ENCODE results near the gene NINL. TPM values are rescaled to one million over a fixed set of nuclear protein-coding genes. Genes with fewer than 3 reads are reported as not detected.

Gene NINL
- total and polyA plus RNA-seq, 2 of the 8 experiments (the other 6 are each of a cell fraction or from before 2014, with no cell fraction given): 15.3 to 30.0 TPM

- H3K9me3 ChIP-seq (ENCODE audit: insufficient read depth in 2 of 2, low read depth in 1 of 2, low read length in 1 of 2): no peaks in the 10 kb centered on the region
- H3K23ac ChIP-seq (ENCODE audit: insufficient read length): no peak overlapping the region
- H3K23me2 ChIP-seq (ENCODE audit: low read depth, low read length): no peaks in the 10 kb centered on the region
- no peak overlapping the region for H2BK15ac ChIP-seq (ENCODE audit: low read length)
- no peak overlapping the region for H3K4ac ChIP-seq (replicated peaks; ENCODE audit: insufficient read length, low read depth, low read length)
- ChIA-PET POLR2A (ENCODE audit: partially characterized antibody) (interaction anchor here (0.8 to 2.2 kb wide), 7 partner anchors 9 to 158 kb away, joined by 3 to 10 read pairs (median 3); no protein-coding TSS in a partner anchor), CTCF (ENCODE audit: partially characterized antibody) (interaction anchor here (0.8 to 1.7 kb wide), 13 partner anchors 9 to 79 kb away, joined by 3 to 11 read pairs (median 4); no protein-coding TSS in a partner anchor)
- H2BK20ac ChIP-seq (ENCODE audit: low read length): no peak overlapping the region
- peak overlapping the region; percentile 3 to 41; a peak in 2 of 4 replicates for H3K4me2 ChIP-seq (ENCODE audit: insufficient read depth in 1 of 2, low read depth in 2 of 2, low read length in 2 of 2)
- no peak overlapping the region for H3K56ac ChIP-seq (replicated peaks; ENCODE audit: insufficient read length, low read depth, low read length)
- no peaks in the 10 kb centered on the region for H3K36me3 ChIP-seq (ENCODE audit: control insufficient read depth in 2 of 4, insufficient read depth in 4 of 4, low read length in 3 of 4)
- peak overlapping the region; percentile 15 for H4K91ac ChIP-seq (replicated peaks; ENCODE audit: insufficient read length, low read length)
- no peak overlapping the region for H3K14ac ChIP-seq (ENCODE audit: insufficient read length)
- peak overlapping the region; percentile 41; the same call in 1 of the 2 replicates for H3K27ac ChIP-seq (ENCODE audit: low read depth, low read length)
- peak overlapping the region; percentile 27; the same call in 1 of the 2 replicates for H2BK12ac ChIP-seq (ENCODE audit: low read depth, low read length)
- no peak overlapping the region for H4K5ac ChIP-seq (ENCODE audit: insufficient read length, low read depth, low read length)
- H3K79me1 ChIP-seq (ENCODE audit: low read depth, low read length): peaks cover 7% of the 10 kb centered on the region
- H3K4me1 ChIP-seq (replicated peaks in 1 of 4; ENCODE audit: control insufficient read depth in 3 of 4, insufficient read depth in 4 of 4, low read length in 3 of 4): peaks cover 4 to 23% (median 13%) of the 10 kb centered on the region in 4 experiments; a peak in 6 of 7 replicates
- H3K79me2 ChIP-seq (ENCODE audit: control insufficient read depth in 1 of 2, insufficient read depth in 2 of 2, low read length in 2 of 2): peaks cover 0 to 61% of the 10 kb centered on the region in 2 experiments; a peak in 2 of 4 replicates
- H4K8ac ChIP-seq (ENCODE audit: extremely low read depth, insufficient read depth, low read length): peak overlapping the region; percentile 35; the same call in 1 of the 2 replicates
- H2BK120ac ChIP-seq (replicated peaks; ENCODE audit: low read depth, low read length): no peak overlapping the region
- peak overlapping the region; percentile 16; the same call in 1 of the 2 replicates for H2AK5ac ChIP-seq (ENCODE audit: low read depth, low read length)
- FAIRE-seq (peak; percentile 45), DNase-seq (ENCODE audit: low read depth in 1 of 2, low spot score in 2 of 2) (peak in 1 of 2 experiments; percentile 75)
- peaks cover 4 to 8% of the 10 kb centered on the region in 2 experiments for H4K20me1 ChIP-seq (replicated peaks in 1 of 2; ENCODE audit: control insufficient read depth in 1 of 2, insufficient read depth in 2 of 2, low read length in 2 of 2)
- WGBS, 2 experiments (ENCODE audit: extremely low coverage in 1 of 2, insufficient coverage in 1 of 2, insufficient read length in 1 of 2, insufficient replicate concordance in 2 of 2, low coverage in 1 of 2, low lambda C conversion rate in 2 of 2, missing lambda C conversion rate in 1 of 2): 41% methylated on average over 12 of the region's 12 CpGs; no CpG with 5 or more reads in 1 of the 2 experiments
- no peaks in the 10 kb centered on the region for H3K27me3 ChIP-seq (replicated peaks in 1 of 4; ENCODE audit: control insufficient read depth in 3 of 4, extremely low read depth in 1 of 4, insufficient read depth in 3 of 4, low read length in 3 of 4)
- H3K9ac ChIP-seq (replicated peaks in 1 of 4; ENCODE audit: extremely low read depth in 1 of 4, low read depth in 3 of 4, low read length in 3 of 4): no peak overlapping the region
- H3K18ac ChIP-seq (ENCODE audit: extremely low read depth, low read length): no peak overlapping the region; the same call in 1 of the 2 replicates
- H3K4me3 ChIP-seq (ENCODE audit: extremely low read depth in 1 of 4, insufficient read depth in 2 of 4, low read depth in 3 of 4, low read length in 4 of 4): peak overlapping the region in 2 of 4 experiments; percentile 19 to 29; a peak in 4 of 8 replicates
- H2BK5ac ChIP-seq (ENCODE audit: low read depth, low read length): no peak overlapping the region
- no peak overlapping the region for H2AFZ ChIP-seq (ENCODE audit: low read length)
- TF ChIP-seq EZH2 (IDR thresholded peaks at IDR 0.05; ENCODE audit: low read depth, low read length, severe bottlenecking) (no peak), CEBPB (IDR thresholded peaks at IDR 0.05; ENCODE audit: low read depth, low read length) (no peak), SP2 (IDR thresholded peaks at IDR 0.05; ENCODE audit: low read length) (no peak), FOSL1 (IDR thresholded peaks at IDR 0.05; ENCODE audit: insufficient read depth, low read depth, low read length) (no peak)
- TF ChIP-seq, protein P1, sequence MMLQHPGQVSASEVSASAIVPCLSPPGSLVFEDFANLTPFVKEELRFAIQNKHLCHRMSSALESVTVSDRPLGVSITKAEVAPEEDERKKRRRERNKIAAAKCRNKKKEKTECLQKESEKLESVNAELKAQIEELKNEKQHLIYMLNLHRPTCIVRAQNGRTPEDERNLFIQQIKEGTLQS (IDR thresholded peaks at IDR 0.05; ENCODE audit: insufficient read depth, low read depth, low read length): no peak
- TF ChIP-seq, protein P2, sequence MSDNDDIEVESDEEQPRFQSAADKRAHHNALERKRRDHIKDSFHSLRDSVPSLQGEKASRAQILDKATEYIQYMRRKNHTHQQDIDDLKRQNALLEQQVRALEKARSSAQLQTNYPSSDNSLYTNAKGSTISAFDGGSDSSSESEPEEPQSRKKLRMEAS (IDR thresholded peaks at IDR 0.05): no peak
- TF ChIP-seq, protein P3, sequence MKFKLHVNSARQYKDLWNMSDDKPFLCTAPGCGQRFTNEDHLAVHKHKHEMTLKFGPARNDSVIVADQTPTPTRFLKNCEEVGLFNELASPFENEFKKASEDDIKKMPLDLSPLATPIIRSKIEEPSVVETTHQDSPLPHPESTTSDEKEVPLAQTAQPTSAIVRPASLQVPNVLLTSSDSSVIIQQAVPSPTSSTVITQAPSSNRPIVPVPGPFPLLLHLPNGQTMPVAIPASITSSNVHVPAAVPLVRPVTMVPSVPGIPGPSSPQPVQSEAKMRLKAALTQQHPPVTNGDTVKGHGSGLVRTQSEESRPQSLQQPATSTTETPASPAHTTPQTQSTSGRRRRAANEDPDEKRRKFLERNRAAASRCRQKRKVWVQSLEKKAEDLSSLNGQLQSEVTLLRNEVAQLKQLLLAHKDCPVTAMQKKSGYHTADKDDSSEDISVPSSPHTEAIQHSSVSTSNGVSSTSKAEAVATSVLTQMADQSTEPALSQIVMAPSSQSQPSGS (IDR thresholded peaks at IDR 0.05; ENCODE audit: low read length): no peak
These were observed 53.1 kb downstream of the NINL start for GRCh38 chr20:25532015-25532751.
